Sigmoid colon (tissue), 3 donors: ENCODE measurements around the gene IL11.

ENCODE experiments used
- CTCF ChIP-seq, 4 experiments: fragments of 450-650 bp in 3 of 4; fragments of 200-600 bp in 1 of 4; IDR thresholded peaks; one replicate each; pipeline ENCODE4 v1.5.1; 2016 to 2019; ENCODE audit warnings: antibody characterized with exemption in 4 of 4, mild to moderate bottlenecking in 3 of 4, moderate library complexity in 2 of 4
- POLR2A ChIP-seq, 2 donors: fragments of 450-650 bp; IDR thresholded peaks; one replicate each; pipeline ENCODE4 v1.6.1; 2016; ENCODE audit warnings: antibody characterized with exemption in 2 of 2, mild to moderate bottlenecking in 2 of 2, moderate library complexity in 2 of 2

- TF ChIP-seq CTCF (IDR thresholded peaks at IDR 0.05) (no peak), POLR2A (IDR thresholded peaks at IDR 0.05) (no peak)
These were observed 49.3 kb downstream of the IL11 start for GRCh38 chr19:55320844-55321419.
